Coronary artery (tissue), 2 donors: ENCODE data around the gene ZNF567.
A peak's percentile ranks its signal among the peaks of the same experiment; 100 is the strongest.
"Not testable (repeated sequence)": the region's sequence is repeated elsewhere in the genome, so short reads cannot be mapped to it uniquely, and the experiment has no call there.

Experiments
- DNase-seq: peaks from one replicate; pipeline ENCODE4 v3.0.0-alpha.2; 2017; ENCODE audit warnings: low spot score
- H3K27ac ChIP-seq, 2 donors: fragments of 200-600 bp; sonication (generic); one replicate each; pipeline ENCODE4 v1.5.1; 2016 to 2019
- H3K4me3 ChIP-seq: fragments of 200-600 bp; sonication (generic); 2 replicates; pipeline ENCODE4 v1.5.1; 2016; ENCODE audit warnings: mild to moderate bottlenecking, moderate library complexity
- TF ChIP-seq, protein P1 (sequence below): fragments of 200-600 bp; sonication (generic); IDR thresholded peaks from one replicate; pipeline ENCODE4 v1.5.1; 2019; ENCODE audit warnings: antibody characterized with exemption

ZNF567 gene

DNA sequence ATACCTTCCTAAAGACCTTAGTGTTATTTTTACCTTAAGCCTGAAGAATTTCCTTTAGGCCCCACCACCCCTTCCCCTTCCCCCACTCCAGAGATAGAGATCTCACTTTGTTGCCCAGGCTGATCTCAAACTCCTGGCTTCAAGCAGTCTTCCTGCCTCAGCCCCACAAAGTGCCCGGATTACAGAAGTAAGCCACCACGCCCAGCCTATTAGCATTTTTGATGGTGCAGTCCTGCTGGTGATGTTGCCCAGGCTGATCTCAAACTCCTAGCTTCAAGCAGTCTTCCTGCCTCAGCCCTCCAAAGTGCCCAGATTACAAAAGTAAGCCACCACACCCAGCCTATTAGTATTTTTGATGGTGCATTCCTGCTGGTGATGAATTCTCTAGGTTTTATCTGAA lies 22.0 kb downstream of the ZNF567 start:
- DNase-seq, result no peak
- TF ChIP-seq, protein P1, sequence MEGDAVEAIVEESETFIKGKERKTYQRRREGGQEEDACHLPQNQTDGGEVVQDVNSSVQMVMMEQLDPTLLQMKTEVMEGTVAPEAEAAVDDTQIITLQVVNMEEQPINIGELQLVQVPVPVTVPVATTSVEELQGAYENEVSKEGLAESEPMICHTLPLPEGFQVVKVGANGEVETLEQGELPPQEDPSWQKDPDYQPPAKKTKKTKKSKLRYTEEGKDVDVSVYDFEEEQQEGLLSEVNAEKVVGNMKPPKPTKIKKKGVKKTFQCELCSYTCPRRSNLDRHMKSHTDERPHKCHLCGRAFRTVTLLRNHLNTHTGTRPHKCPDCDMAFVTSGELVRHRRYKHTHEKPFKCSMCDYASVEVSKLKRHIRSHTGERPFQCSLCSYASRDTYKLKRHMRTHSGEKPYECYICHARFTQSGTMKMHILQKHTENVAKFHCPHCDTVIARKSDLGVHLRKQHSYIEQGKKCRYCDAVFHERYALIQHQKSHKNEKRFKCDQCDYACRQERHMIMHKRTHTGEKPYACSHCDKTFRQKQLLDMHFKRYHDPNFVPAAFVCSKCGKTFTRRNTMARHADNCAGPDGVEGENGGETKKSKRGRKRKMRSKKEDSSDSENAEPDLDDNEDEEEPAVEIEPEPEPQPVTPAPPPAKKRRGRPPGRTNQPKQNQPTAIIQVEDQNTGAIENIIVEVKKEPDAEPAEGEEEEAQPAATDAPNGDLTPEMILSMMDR, result no peak
- no peak overlapping the region for H3K27ac ChIP-seq
- H3K4me3 ChIP-seq, result peak overlapping the region; percentile 40

DNA sequence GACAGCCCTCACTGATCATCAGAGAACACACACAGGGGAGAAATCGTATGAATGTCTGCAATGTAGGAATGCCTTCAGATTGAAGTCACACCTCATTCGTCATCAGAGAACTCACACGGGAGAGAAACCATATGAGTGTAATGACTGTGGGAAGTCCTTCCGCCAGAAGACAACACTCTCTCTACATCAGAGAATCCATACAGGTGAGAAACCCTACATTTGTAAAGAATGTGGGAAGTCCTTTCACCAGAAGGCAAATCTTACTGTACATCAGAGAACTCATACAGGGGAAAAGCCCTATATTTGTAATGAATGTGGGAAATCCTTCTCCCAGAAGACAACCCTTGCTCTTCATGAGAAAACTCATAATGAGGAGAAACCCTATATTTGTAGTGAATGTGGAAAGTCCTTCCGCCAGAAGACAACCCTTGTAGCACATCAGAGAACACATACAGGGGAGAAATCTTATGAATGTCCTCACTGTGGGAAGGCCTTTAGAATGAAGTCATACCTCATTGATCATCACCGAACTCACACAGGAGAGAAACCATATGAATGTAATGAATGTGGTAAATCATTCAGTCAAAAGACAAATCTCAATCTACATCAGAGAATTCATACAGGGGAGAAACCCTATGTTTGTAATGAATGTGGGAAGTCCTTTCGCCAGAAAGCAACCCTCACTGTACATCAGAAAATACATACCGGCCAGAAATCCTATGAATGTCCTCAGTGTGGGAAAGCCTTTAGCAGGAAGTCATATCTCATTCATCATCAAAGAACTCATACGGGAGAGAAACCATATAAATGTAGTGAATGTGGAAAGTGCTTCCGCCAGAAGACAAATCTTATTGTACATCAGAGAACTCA lies 32.5 kb downstream of the ZNF567 start:
- no peak for DNase-seq
- Histone ChIP-seq H3K27ac (no peak overlapping the region), H3K4me3 (peak overlapping the region; percentile 35)
- TF ChIP-seq, protein P1, result no peak

DNA sequence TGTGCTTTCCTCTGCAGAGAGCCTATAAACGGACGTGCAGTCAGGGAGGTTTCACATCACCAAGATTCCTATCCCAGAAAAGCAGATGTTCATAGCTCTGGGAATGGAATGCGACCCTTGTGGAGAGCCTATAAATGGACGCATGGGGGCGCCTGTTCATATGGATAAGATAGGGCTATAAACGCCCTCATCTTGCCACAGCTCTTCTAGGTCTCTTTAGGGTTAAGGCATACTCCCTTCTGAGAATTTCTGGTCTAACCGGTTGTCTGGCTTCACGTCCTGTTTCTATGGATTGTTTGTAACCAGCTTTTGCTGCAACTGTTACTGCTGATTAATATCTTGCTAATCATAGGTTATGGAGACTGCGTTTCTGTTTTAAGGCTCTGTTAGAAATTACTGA lies 48.8 kb downstream of the ZNF567 start:
- not testable (repeated sequence) for H3K4me3 ChIP-seq, H3K27ac ChIP-seq, DNase-seq

DNA sequence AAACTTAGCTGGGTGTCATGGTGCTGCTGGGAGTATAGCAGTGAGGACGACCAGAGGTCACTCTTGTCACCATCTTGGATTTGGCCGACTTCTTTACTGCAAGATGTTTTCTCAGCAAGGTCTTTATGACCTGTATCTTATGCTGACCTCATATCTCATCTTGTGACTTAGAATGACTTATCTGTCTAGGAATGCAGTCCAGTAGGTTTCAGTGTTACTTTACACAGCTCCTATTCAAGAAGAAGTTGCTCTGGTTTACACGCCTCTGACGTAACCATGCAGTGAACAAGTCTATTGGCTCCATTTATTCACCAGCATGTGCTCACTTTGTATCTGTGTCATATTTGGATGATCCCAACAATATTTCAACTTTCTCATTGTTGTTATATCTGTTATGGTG lies 58.5 kb downstream of the ZNF567 start:
- no peak overlapping the region for H3K27ac ChIP-seq
- H3K4me3 ChIP-seq, result no peak overlapping the region
- no peak for DNase-seq
- TF ChIP-seq, protein P1, result no peak

DNA sequence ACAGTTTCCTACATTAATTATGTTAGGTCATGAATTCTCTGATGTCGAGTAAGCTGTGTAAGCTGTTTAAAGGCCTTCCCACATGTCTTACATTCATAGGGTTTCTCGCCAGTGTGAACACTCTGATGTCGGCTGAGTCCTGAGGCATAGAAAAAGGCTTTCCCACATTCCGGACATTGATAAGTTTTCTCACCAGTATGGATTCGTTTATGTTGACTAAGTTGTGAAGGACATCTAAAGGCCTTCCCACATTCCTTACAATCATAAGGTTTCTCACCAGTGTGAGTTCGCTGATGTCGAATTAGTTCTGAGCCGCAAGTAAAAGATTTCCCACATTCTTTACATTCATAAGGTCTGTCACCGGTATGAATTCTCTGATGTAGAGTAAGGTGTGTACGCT lies 60.3 kb downstream of the ZNF567 start:
- no peak for DNase-seq
- TF ChIP-seq, protein P1, result no peak
- H3K4me3 ChIP-seq, result peak overlapping the region; percentile 43
- H3K27ac ChIP-seq, result no peak overlapping the region

DNA sequence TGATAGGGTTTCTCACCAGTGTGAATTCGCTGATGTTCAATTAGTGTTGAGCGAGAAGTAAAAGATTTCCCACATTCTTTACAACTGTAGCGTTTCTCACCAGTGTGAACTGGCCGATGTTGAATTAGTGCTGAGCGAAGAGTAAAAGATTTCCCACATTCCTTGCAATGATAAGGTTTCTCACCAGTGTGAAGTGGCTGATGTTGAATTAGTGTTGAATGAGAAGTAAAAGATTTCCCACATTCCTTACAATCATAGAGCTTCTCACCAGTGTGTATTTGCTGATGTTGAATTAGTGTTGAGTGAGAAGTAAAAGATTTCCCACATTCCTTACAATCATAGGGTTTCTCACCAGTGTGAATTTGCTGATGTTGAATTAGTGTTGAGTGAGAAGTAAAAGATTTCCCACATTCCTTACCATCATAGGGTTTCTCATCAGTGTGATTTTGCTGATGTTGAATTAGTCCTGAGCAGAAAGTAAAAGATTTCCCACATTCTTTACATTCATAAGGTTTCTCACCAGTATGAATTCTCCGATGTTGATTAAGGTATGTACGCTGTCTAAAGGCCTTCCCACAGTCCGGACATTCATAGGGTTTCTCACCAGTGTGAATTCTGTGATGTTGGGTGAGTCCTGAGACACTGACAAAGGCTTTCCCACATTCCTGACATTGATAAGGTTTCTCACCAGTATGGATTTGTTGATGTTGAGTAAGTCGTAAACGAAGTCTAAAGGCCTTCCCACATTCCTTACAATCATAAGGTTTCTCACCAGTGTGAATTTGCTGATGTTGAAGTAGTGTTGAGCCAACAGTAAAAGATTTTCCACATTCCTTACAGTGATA lies 61.2 kb downstream of the ZNF567 start:
- TF ChIP-seq, protein P1, result no peak
- no peak for DNase-seq
- Histone ChIP-seq H3K4me3 (peak overlapping the region; percentile 43), H3K27ac (no peak overlapping the region)

DNA sequence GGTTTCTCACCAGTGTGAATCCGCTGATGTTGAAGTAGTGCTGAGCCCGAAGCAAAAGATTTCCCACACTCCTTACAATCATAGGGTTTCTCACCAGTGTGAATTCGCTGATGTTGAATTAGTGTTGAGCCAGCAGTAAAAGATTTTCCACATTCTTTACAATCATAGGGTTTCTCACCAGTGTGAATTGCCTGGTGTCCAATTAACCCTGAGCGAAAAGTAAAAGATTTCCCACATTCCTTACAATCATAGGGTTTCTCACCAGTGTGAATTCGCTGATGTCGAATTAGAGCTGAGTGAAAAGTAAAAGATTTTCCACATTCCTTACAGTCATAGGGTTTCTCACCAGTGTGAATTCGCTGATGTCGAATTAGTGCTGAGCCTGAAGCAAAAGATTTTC lies 62.2 kb downstream of the ZNF567 start:
- not testable (repeated sequence) for H3K27ac ChIP-seq, DNase-seq
- H3K4me3 ChIP-seq, result peak overlapping the region; percentile 43
